Erythroblast (primary cell): ENCODE measurements around the gene RPL36.
"Not testable (repeated sequence)": the region's sequence is repeated elsewhere in the genome, so short reads cannot be mapped to it uniquely, and the experiment has no call there.

Experiments
- DNase-seq, 2 experiments: peaks; one replicate each; lab custom pipeline; 2025; lab: John Stamatoyannopoulos, UW
- GATA1 ChIP-seq: IDR thresholded peaks from 2 replicates; pipeline ENCODE4 v1.6.1; 2011; ENCODE audit warnings: low read depth, mild to moderate bottlenecking, control low read depth, low read length, moderate library complexity
- POLR2A ChIP-seq: IDR thresholded peaks from 2 replicates; pipeline ENCODE4 v1.6.1; 2011; ENCODE audit warnings: mild to moderate bottlenecking, low read length

The RPL36 gene

DNA sequence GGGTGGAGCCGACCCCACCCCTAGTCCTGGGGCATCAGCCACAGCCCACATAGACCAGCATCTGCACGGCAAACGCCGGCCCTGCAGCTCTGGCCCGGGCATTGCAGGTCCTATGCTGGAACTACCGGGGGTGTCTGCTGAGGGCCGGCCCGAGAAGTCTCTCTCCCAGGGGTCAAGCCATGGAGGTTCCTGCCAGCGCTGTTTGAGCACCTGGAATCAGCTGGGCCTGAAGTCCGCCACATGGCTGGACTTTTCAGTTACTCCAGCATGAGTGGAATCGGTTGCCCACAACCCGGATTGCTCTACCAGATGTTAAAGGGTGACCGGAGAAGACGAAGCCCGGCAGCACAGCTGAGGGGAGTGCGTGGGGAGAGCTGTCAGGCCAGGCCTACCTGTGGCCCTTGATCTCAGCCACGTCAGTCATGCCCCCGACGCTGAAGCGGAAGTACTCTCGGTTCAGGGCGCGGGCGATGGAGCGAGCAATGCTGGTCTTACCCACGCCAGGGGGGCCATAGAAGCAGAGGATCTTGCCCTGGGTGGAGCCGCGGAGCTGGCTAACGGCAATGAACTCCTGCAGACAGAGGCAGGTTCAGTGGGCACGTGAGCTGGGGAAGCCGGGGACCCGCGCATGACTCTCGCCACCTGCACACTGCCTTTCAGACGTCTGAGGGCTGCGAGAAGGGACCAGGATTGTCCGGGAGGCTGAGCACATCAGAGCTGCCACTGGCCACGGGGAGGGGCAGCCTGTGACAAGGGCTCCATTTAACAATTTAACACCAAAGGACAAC lies 8.7 kb downstream of the RPL36 start:
- no peak for TF ChIP-seq POLR2A
- TF ChIP-seq GATA1: no peak
- DNase-seq: no peak

DNA sequence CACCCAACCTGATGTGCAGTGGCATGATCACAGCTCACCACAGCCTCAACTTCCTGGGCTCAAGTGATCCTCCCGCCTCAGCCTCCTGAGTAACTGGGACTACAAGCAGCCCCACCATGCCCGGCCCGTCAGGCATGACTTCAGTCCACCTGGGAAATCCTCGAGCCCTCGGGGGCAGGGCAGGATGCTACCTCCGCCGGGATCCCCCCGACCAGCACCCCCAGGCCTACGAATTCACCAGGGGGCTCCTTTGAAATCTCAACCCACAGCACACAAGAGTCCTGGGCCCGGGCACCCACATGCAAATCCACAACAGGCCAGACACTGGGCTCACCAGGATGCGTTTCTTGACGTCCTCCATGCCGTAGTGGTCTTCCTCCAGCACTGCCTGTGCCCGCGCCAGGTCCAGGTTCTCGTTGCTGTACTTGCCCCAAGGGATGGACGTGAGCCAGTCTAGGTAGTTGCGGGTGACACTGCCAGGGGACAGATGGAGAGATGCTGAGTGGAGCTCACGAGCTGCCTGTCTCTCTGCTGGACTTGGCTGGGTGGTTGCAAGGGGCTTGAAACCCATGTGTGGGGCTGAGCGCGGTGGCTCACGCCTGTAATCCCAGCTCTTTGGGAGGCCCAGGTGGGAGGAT lies 10.5 kb downstream of the RPL36 start:
- no peak for DNase-seq
- TF ChIP-seq POLR2A: no peak

DNA sequence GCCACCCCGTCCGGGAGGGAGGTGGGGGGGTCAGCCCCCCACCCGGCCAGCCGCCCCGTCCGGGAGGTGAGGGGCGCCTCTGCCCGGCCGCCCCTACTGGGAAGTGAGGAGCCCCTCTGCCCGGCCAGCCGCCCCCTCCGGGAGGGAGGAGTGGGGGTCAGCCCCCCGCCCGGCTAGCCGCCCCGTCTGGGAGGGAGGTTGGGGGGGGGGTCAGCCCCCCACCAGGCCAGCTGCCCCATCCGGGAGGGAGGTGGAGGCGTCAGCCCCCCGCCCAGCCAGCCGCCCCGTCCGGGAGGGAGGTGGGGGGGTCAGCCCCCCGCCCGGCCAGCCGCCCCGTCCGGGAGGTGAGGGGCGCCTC lies 11.9 kb downstream of the RPL36 start:
- not testable (repeated sequence) for DNase-seq

- TF ChIP-seq GATA1 (no peak), POLR2A (no peak)
- no peak for DNase-seq
Measured at GRCh38 chr19:5703819-5704818, 14.0 kb downstream of the RPL36 start.

DNA sequence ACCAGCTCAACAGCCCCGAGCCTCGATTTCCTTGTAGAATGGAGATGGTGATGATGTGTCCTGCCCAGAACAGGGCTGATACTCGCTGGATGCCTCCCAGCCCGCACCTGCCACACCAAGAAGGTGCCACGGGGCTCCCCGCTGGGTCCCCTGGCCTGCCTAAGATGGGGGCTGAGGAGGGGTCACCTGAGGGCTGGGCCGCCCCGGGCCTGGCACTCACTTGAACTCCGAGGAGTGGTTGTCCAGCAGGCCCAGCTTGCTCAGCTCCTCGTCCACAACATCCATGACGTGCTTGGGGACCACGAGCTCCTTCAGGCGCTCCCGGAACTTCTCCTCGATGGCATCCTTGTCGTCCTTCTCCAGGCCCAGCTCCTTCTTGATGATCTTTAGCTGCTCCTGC lies 15.5 kb downstream of the RPL36 start:
- DNase-seq: no peak
- no peak for TF ChIP-seq GATA1
- TF ChIP-seq POLR2A: no peak

DNA sequence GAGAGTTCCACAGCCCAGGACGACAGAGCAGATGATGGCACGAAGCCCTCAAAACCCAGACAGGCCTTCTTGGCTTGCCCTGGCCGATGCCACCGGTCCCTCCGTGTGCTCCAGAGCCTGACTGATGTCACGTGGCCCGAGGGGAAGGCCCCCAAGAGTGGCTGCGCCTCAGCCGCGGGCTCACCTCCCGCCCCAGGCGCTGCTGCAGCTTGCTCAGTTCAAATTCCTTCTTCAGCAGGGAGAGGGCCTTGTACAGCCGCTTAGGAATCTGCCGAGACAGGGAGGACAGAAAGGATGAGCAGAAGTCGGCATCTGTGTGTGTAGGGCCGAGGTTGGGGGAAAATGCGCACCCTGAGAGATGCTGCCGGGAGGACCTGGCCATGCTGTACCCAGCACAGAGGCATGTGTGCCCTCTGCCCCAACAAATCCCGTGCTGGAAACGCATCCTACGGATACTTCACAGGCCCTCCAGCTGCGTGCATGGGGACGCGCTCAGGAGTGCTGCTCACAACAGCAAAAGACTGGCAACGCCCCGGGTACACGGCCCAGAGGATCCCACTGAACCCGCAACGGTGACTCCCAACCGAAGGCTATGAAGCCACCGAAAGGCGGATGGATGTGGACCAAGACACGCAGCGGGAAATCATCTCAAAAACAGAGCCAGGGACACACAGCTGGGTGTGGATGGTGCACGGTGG lies 16.9 kb downstream of the RPL36 start:
- no peak for TF ChIP-seq GATA1
- no peak for TF ChIP-seq POLR2A
- DNase-seq: no peak

DNA sequence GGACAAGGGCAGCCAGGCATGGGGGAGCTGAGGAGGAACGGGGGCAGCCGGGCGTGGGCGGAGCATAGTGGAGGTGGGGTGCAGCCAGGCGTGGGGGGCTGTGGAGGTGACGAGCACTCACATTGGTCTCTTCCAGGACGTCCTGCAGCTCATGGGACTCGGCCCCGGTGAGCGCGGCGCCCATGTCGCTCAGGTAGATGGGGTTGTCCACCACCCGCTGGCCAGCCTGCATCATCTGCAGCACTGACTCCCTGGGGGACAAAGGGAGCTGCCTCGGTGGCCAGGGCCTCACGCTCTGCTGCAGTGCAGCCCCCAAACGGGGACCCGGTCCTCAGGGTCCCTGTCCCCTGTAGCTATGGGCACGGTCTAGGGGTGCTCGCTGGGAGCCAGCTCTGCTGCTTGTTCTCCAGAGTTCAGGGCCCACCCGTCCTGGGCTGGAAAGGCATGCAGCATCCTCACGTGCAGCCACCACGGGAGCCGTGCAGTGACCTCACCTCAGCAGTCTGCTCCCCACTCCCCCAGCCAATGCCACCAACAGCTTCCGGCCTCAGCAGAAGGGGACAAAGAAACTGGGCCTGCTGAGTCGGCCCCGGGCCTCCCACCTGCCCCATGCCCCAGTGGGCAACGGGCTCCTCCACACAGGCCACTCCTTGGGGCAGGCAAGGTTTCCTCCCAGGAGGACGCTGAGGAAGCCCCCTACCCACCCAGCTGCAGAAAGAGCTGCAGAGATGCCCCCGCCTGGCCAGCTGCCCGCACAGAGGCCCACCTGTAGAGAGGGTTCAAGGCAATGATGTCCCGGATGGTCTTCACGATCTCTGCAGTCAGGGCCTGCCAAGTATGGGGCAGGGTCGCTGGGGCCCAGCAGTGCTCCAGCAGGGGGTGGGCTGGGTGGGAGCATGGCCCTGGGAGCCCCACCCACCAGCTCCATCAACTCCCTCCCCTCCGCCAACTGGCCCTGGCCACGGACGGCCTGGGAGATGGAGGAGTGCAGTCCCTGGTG lies 17.8 kb downstream of the RPL36 start:
- DNase-seq: no peak
- TF ChIP-seq POLR2A (no peak), GATA1 (no peak)

- TF ChIP-seq POLR2A: no peak
- TF ChIP-seq GATA1: no peak
- no peak for DNase-seq
Measured at GRCh38 chr19:5711025-5711424, 20.9 kb downstream of the RPL36 start.

GRCh38 chr19:5711713-5712161 lies 21.6 kb downstream of the RPL36 start:
- no peak for DNase-seq
- TF ChIP-seq POLR2A (no peak), GATA1 (no peak)

GRCh38 chr19:5713228-5713627 lies 23.1 kb downstream of the RPL36 start:
- no peak for DNase-seq

DNA sequence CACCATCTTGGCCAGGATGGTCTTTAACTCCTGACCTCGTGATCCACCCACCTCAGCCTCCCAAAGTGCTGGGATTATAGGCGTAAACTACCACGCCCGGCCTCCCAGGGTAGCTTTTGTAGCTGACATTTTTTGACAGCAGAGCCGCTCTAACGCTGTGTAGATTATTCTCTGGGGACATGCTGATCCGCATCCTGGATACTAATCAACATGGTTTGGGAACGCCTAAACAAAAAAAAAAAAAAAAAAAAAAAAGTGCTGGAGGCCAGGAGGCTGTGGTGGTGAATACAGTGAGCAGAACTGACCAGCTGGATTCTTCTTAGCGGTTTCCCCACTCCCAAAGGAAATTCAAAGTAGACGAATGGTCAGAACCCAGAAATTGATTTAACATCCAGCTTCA lies 24.7 kb downstream of the RPL36 start:
- TF ChIP-seq GATA1 (no peak), POLR2A (no peak)
- DNase-seq: no peak

More at GRCh38 chr19:5713228-5713627, 23.1 kb downstream of the RPL36 start:
- TF ChIP-seq GATA1: no peak
- no peak for TF ChIP-seq POLR2A
